Parathyroid adenoma (tissue), 2 donors: ENCODE data around the gene ZNRF3.
A peak's percentile ranks its signal among the peaks of the same experiment; 100 is the strongest.

ENCODE experiments used
- H2AFZ ChIP-seq: fragments of 300-600 bp; sonication (generic); one replicate; pipeline ENCODE4 v1.7.0; 2017; ENCODE audit warnings: antibody characterized with exemption, mild to moderate bottlenecking
- H3K27ac ChIP-seq: fragments of 300-600 bp; sonication (generic); one replicate; pipeline ENCODE4 v1.7.0; 2017
- H3K27me3 ChIP-seq: fragments of 300-600 bp; sonication (generic); one replicate; pipeline ENCODE4 v1.7.0; 2017; ENCODE audit warnings: low read length; ENCODE audit not compliant: control insufficient read depth, insufficient read depth
- H3K36me3 ChIP-seq: fragments of 300-600 bp; sonication (generic); one replicate; pipeline ENCODE4 v1.7.0; 2017; ENCODE audit warnings: low read length; ENCODE audit not compliant: control insufficient read depth, insufficient read depth
- H3K4me1 ChIP-seq: fragments of 300-600 bp; sonication (generic); one replicate; pipeline ENCODE4 v1.7.0; 2017; ENCODE audit warnings: control low read depth
- H3K4me2 ChIP-seq: fragments of 300-600 bp; sonication (generic); one replicate; pipeline ENCODE4 v1.7.0; 2017; ENCODE audit warnings: low read length
- H3K4me3 ChIP-seq: fragments of 300-600 bp; sonication (generic); one replicate; pipeline ENCODE4 v1.7.0; 2017; ENCODE audit warnings: low read depth, low read length
- H3K79me2 ChIP-seq: fragments of 300-600 bp; sonication (generic); one replicate; pipeline ENCODE4 v1.7.0; 2017; ENCODE audit warnings: control low read depth
- H3K9ac ChIP-seq: fragments of 300-600 bp; sonication (generic); one replicate; pipeline ENCODE4 v1.7.0; 2017; ENCODE audit warnings: mild to moderate bottlenecking
- H3K9me3 ChIP-seq: fragments of 300-600 bp; sonication (generic); one replicate; pipeline ENCODE4 v1.7.0; 2017; ENCODE audit warnings: low read length; ENCODE audit not compliant: control insufficient read depth
- CTCF ChIP-seq: fragments of 300-600 bp; sonication (generic); IDR thresholded peaks from one replicate; pipeline ENCODE4 v1.7.0; 2017; ENCODE audit warnings: antibody characterized with exemption, mild to moderate bottlenecking
- donor health status: primary hyperparathyroidism.

The ZNRF3 gene

GRCh38 chr22:28983788-28984441, 100.5 kb downstream of the ZNRF3 start:
- no peaks in the 10 kb centered on the region for H3K79me2 ChIP-seq
- no peak overlapping the region for H3K9ac ChIP-seq
- no peaks in the 10 kb centered on the region for H3K9me3 ChIP-seq
- no peak overlapping the region for H2AFZ ChIP-seq
- H3K36me3 ChIP-seq = no peaks in the 10 kb centered on the region
- H3K4me2 ChIP-seq = no peak overlapping the region
- H3K4me3 ChIP-seq = no peak overlapping the region
- no peak overlapping the region for H3K27ac ChIP-seq
- no peaks in the 10 kb centered on the region for H3K27me3 ChIP-seq
- H3K4me1 ChIP-seq = no peaks in the 10 kb centered on the region
- TF ChIP-seq CTCF = no peak

- no peaks in the 10 kb centered on the region for H3K79me2 ChIP-seq
- no peak for TF ChIP-seq CTCF
- no peak overlapping the region for H3K27ac ChIP-seq
- no peak overlapping the region for H3K4me2 ChIP-seq
- H2AFZ ChIP-seq = no peak overlapping the region
- no peaks in the 10 kb centered on the region for H3K4me1 ChIP-seq
- H3K9me3 ChIP-seq = no peaks in the 10 kb centered on the region
- H3K36me3 ChIP-seq = no peaks in the 10 kb centered on the region
- H3K9ac ChIP-seq = no peak overlapping the region
- no peak overlapping the region for H3K4me3 ChIP-seq
- no peaks in the 10 kb centered on the region for H3K27me3 ChIP-seq
Measured at GRCh38 chr22:28984482-28985158, 101.2 kb downstream of the ZNRF3 start.

GRCh38 chr22:28985581-28986290, 102.4 kb downstream of the ZNRF3 start:
- Histone ChIP-seq H3K79me2 (no peaks in the 10 kb centered on the region), H3K9me3 (no peaks in the 10 kb centered on the region), H3K9ac (no peak overlapping the region), H3K4me2 (no peak overlapping the region), H3K4me1 (no peaks in the 10 kb centered on the region), H3K36me3 (no peaks in the 10 kb centered on the region), H3K4me3 (no peak overlapping the region), H3K27me3 (no peaks in the 10 kb centered on the region), H2AFZ (no peak overlapping the region), H3K27ac (no peak overlapping the region)
- TF ChIP-seq CTCF = no peak

- H3K9ac ChIP-seq = no peak overlapping the region
- H3K4me2 ChIP-seq = peak overlapping the region; percentile 5
- TF ChIP-seq CTCF = no peak
- no peak overlapping the region for H3K4me3 ChIP-seq
- no peak overlapping the region for H3K27ac ChIP-seq
- H3K9me3 ChIP-seq = no peaks in the 10 kb centered on the region
- H3K36me3 ChIP-seq = no peaks in the 10 kb centered on the region
- H3K4me1 ChIP-seq = no peaks in the 10 kb centered on the region
- no peaks in the 10 kb centered on the region for H3K27me3 ChIP-seq
- no peaks in the 10 kb centered on the region for H3K79me2 ChIP-seq
- no peak overlapping the region for H2AFZ ChIP-seq
Measured at GRCh38 chr22:28986366-28986765, 103.0 kb downstream of the ZNRF3 start.
